Adrenal gland (tissue), 12 donors: ENCODE results near the gene CRTC1. TPM values are rescaled to one million over a fixed set of nuclear protein-coding genes. Genes with fewer than 3 reads are reported as not detected.

Source experiments
- DNase-seq, 7 donors: peaks; one replicate each; pipeline ENCODE4 v3.0.0-alpha.2; 2019 to 2020
- H3K27ac ChIP-seq, 5 donors: fragments of 200-600 bp; sonication (generic) in 4 of 5; 1 replicate in 3 of 5; 2 replicates in 2 of 5; pipeline versions ENCODE4 v1.5.1 to v1.8.0; 2016 to 2020; ENCODE audit warnings: mild to moderate bottlenecking in 1 of 5
- H3K27me3 ChIP-seq: fragments of 200-600 bp; 2 replicates; pipeline ENCODE4 v1.8.0; 2021
- H3K36me3 ChIP-seq, 2 donors: fragments of 200-600 bp; replicated peaks in 1 of 2; 1 replicate in 1 of 2; 2 replicates in 1 of 2; pipeline versions ENCODE4 v1.5.1 to v1.8.0; 2018 to 2022
- H3K4me1 ChIP-seq, 2 donors: fragments of 200-600 bp; replicated peaks in 1 of 2; 1 replicate in 1 of 2; 2 replicates in 1 of 2; pipeline versions ENCODE4 v1.5.1 to v1.8.0; 2018 to 2021
- H3K4me3 ChIP-seq, 4 donors: fragments of 200-600 bp; sonication (generic) in 3 of 4; one replicate each; pipeline ENCODE4 v1.5.1; 2016 to 2018
- H3K9me3 ChIP-seq, 3 donors: fragments of 200-600 bp; sonication (generic) in 1 of 3; replicated peaks in 1 of 3; 1 replicate in 2 of 3; 2 replicates in 1 of 3; pipeline versions ENCODE4 v1.5.1 to v1.8.0; 2016 to 2021
- CTCF ChIP-seq, 6 experiments: fragments of 450-650 bp in 4 of 6; fragments of 200-600 bp in 2 of 6; sonication (generic) in 1 of 6; IDR thresholded peaks; 1 replicate in 5 of 6; 2 replicates in 1 of 6; pipeline versions ENCODE4 v1.5.1 to v1.8.0; 2016 to 2021; ENCODE audit warnings: antibody characterized with exemption in 6 of 6, mild to moderate bottlenecking in 2 of 6, moderate library complexity in 1 of 6
- POLR2A ChIP-seq, 2 donors: fragments of 450-650 bp; IDR thresholded peaks; one replicate each; pipeline ENCODE4 v1.6.1; 2017; ENCODE audit warnings: antibody characterized with exemption in 2 of 2, mild to moderate bottlenecking in 2 of 2, moderate library complexity in 1 of 2
- WGBS, 4 donors: extraction: QIAGEN DNeasy Blood & Tissue Kit in 2 of 4; methylation state at CpG; one replicate each; pipeline versions ENCODE4 v1.1.5 to v1.1.7; 2013 to 2017; 5-methylcytosine and 5-hydroxymethylcytosine counted together
- intact Hi-C, 2 donors: fragments of 100-400 bp; cut with DNase I; formaldehyde crosslinking; loops; one replicate each; pipeline versions ENCODE4 v1.14.1 to v1.15.0; 2022 to 2023
- polyA plus RNA-seq, 3 donors: library from polyadenylated mRNA; stranded (reverse); fragments of 200-250 nt in 2 of 3; fragments of 350-450 nt in 1 of 3; fragmentation: Illumina TruSeq in 1 of 3; extraction: RNeasy Lipid Tissue Mini Kit (QIAGEN cat#74804) in 1 of 3; gene quantifications; one replicate each; pipeline ENCODE4 v1.2.3, GENCODE V29; 2013 to 2014
- total RNA-seq, 9 donors: library from RNA; depleted of rRNA in 4 of 9; stranded (reverse); fragments of >200 nt in 4 of 9; fragments of 120-200 nt in 1 of 9; fragmentation: NEBNext Ultra II Directional in 1 of 9; extraction: Animal tissue kit (Norgen Biotek cat#: 25700) in 1 of 9; gene quantifications; one replicate each; pipeline versions ENCODE4 v1.1.0 to v1.2.4, GENCODE V29; 2013 to 2023
- donor health status: healthy with polysubstance abuse.
- donor health status: Bipolar disorder and iron deficiency.
- donor health status: DM: yes; HTN: yes; CAD: no.
- donor health status: DM: no; HTN: no; CAD: no.
- donor health status: DM: no; HTN: no; CAD: no.
- donor health status: DM: yes; HTN: yes; CAD: no.

The CRTC1 gene
- total and polyA plus RNA-seq, 12 donors: 3.1 to 38.1 (median 10.3) TPM

- H3K36me3 ChIP-seq: no peaks in the 10 kb centered on the region
- TF ChIP-seq POLR2A (IDR thresholded peaks at IDR 0.05) (no peak), CTCF (IDR thresholded peaks at IDR 0.05) (no peak)
- intact Hi-C loops: no loop called here
- 73 to 77% (median 76%) methylated on average over 5 of the region's 5 CpGs for WGBS, 4 donors
- no peak overlapping the region for H3K4me3 ChIP-seq
- DNase-seq: no peak
- no peaks in the 10 kb centered on the region for H3K9me3 ChIP-seq
- no peaks in the 10 kb centered on the region for H3K27me3 ChIP-seq
- H3K27ac ChIP-seq: no peak overlapping the region
- peaks cover 0 to 15% of the 10 kb centered on the region in 2 donors for H3K4me1 ChIP-seq
Measured at GRCh38 chr19:18685597-18686190, 2.2 kb downstream of the CRTC1 start.

GRCh38 chr19:18687740-18688465 is 4.4 kb downstream of the CRTC1 start:
- no peak for DNase-seq
- WGBS, 4 donors: 87 to 93% (median 92%) methylated on average over 11 to 16 of the region's 16 CpGs
- Histone ChIP-seq H3K27ac (no peak overlapping the region), H3K4me1 (peaks cover 0 to 12% of the 10 kb centered on the region in 2 donors), H3K36me3 (no peaks in the 10 kb centered on the region), H3K9me3 (no peaks in the 10 kb centered on the region), H3K4me3 (no peak overlapping the region), H3K27me3 (no peaks in the 10 kb centered on the region)
- TF ChIP-seq CTCF (IDR thresholded peaks at IDR 0.05): no peak
- TF ChIP-seq POLR2A (IDR thresholded peaks at IDR 0.05): no peak
- intact Hi-C loops: no loop called here

- TF ChIP-seq CTCF (IDR thresholded peaks at IDR 0.05): no peak
- no peak for TF ChIP-seq POLR2A (IDR thresholded peaks at IDR 0.05)
- Histone ChIP-seq H3K27me3 (no peaks in the 10 kb centered on the region), H3K9me3 (no peaks in the 10 kb centered on the region), H3K36me3 (no peaks in the 10 kb centered on the region), H3K27ac (no peak overlapping the region), H3K4me3 (no peak overlapping the region), H3K4me1 (peaks cover 9 to 12% of the 10 kb centered on the region in 2 donors)
- WGBS, 4 donors: 93 to 100% (median 94%) methylated on average over 2 to 12 of the region's 12 CpGs
- intact Hi-C loops: no loop called here
- no peak for DNase-seq
Measured at GRCh38 chr19:18696023-18696422, 12.5 kb downstream of the CRTC1 start.

GRCh38 chr19:18697680-18698079 is 14.2 kb downstream of the CRTC1 start:
- no peaks in the 10 kb centered on the region for H3K27me3 ChIP-seq
- H3K4me3 ChIP-seq: no peak overlapping the region
- 43 to 83% (median 77%) methylated on average over 1 to 3 of the region's 3 CpGs for WGBS, 4 donors
- no peak for TF ChIP-seq CTCF (IDR thresholded peaks at IDR 0.05)
- no peak for TF ChIP-seq POLR2A (IDR thresholded peaks at IDR 0.05)
- no peaks in the 10 kb centered on the region for H3K36me3 ChIP-seq
- intact Hi-C loops: no loop called here
- no peaks in the 10 kb centered on the region for H3K9me3 ChIP-seq
- peak in 1 of 7 donors; percentile 46 for DNase-seq
- H3K4me1 ChIP-seq: peaks cover 13 to 19% of the 10 kb centered on the region in 2 donors
- no peak overlapping the region for H3K27ac ChIP-seq
